Measurements from ENCODE around the gene ECT2L. TPM values are rescaled to one million over a fixed set of nuclear protein-coding genes. Genes with fewer than 3 reads are reported as not detected.
A peak's percentile ranks its signal among the peaks of the same experiment; 100 is the strongest.

Gene ECT2L
- total and polyA plus RNA-seq, 2 experiments from 2014 or later, result 0.03 to 0.15 TPM

DNA sequence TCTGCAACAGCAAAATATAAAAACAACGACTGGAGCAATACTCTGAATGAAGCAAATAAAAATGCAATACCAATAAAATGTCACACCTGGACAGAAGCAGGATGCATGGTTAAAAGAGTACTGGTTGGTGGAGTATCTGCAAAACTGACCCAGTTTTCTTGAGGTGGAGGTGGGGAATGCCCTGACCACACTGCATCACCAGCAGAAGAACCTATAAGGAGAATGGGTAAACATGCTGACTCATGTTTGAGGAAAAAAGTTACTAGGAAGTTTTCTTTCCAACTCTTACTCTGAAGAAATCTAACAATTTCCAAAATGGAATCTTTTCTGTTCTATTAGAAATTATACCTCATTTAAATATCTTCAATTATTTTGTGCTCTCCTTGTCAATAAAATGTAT is 148.5 kb downstream of the ECT2L start:
- TF ChIP-seq, protein P1, sequence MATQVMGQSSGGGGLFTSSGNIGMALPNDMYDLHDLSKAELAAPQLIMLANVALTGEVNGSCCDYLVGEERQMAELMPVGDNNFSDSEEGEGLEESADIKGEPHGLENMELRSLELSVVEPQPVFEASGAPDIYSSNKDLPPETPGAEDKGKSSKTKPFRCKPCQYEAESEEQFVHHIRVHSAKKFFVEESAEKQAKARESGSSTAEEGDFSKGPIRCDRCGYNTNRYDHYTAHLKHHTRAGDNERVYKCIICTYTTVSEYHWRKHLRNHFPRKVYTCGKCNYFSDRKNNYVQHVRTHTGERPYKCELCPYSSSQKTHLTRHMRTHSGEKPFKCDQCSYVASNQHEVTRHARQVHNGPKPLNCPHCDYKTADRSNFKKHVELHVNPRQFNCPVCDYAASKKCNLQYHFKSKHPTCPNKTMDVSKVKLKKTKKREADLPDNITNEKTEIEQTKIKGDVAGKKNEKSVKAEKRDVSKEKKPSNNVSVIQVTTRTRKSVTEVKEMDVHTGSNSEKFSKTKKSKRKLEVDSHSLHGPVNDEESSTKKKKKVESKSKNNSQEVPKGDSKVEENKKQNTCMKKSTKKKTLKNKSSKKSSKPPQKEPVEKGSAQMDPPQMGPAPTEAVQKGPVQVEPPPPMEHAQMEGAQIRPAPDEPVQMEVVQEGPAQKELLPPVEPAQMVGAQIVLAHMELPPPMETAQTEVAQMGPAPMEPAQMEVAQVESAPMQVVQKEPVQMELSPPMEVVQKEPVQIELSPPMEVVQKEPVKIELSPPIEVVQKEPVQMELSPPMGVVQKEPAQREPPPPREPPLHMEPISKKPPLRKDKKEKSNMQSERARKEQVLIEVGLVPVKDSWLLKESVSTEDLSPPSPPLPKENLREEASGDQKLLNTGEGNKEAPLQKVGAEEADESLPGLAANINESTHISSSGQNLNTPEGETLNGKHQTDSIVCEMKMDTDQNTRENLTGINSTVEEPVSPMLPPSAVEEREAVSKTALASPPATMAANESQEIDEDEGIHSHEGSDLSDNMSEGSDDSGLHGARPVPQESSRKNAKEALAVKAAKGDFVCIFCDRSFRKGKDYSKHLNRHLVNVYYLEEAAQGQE (IDR thresholded peaks at IDR 0.05; ENCODE audit: unreplicated experiment), result no peak
- no peak for TF ChIP-seq CREB1 (CRISPR knock-in tag; IDR thresholded peaks at IDR 0.05; ENCODE audit: low read depth)
- TF ChIP-seq STAT1 (IDR thresholded peaks at IDR 0.05; ENCODE audit: unreplicated experiment), result no peak
- no peak for TF ChIP-seq NANOG (IDR thresholded peaks at IDR 0.05; ENCODE audit: borderline replicate concordance)
- TF ChIP-seq ZNF331 (CRISPR knock-in tag; IDR thresholded peaks at IDR 0.05; ENCODE audit: low read depth), result no peak
- no peak overlapping the region for H3K27ac ChIP-seq (ENCODE audit: low read depth)
- peaks cover 27% of the 10 kb centered on the region for H3K4me1 Mint-ChIP-seq
- no peak overlapping the region for H3K4me3 Mint-ChIP-seq
- no peaks in the 10 kb centered on the region; the same call in none of the 2 replicates for H4K20me1 ChIP-seq (replicated peaks; ENCODE audit: insufficient read depth)
- H3K9me2 ChIP-seq (ENCODE audit: insufficient read depth), result no peaks in the 10 kb centered on the region
- H3K36me3 Mint-ChIP-seq (ENCODE audit: low read depth), result peaks cover 35% of the 10 kb centered on the region; the same call in 2 of the 3 replicates
- H3F3A ChIP-seq (replicated peaks; ENCODE audit: low read depth), result no peaks in the 10 kb centered on the region
- no peak for DNase-seq (ENCODE audit: low spot score)
- H3K27me3 Mint-ChIP-seq (ENCODE audit: insufficient read depth, low read depth, poor library complexity), result no peaks in the 10 kb centered on the region
- H3K36me3 ChIP-seq (ENCODE audit: insufficient read depth), result peaks cover 10% of the 10 kb centered on the region; the same call in 1 of the 2 replicates
- no peaks in the 10 kb centered on the region for H3K27me3 ChIP-seq (ENCODE audit: insufficient read depth)
- peaks cover 27% of the 10 kb centered on the region for H3K79me2 ChIP-seq (replicated peaks; ENCODE audit: insufficient read depth)
- H3K9me3 Mint-ChIP-seq, result no peaks in the 10 kb centered on the region
- no peak overlapping the region for H3K4me3 ChIP-seq
- H3K27ac Mint-ChIP-seq, result peak overlapping the region; percentile 84
- H3K4me2 ChIP-seq, result no peak overlapping the region
- no peak; the same call in 2 of the 3 replicates for ATAC-seq
- H2AFZ ChIP-seq, result no peak overlapping the region
- H3K4me1 ChIP-seq (ENCODE audit: insufficient read depth), result peaks cover 19% of the 10 kb centered on the region

DNA sequence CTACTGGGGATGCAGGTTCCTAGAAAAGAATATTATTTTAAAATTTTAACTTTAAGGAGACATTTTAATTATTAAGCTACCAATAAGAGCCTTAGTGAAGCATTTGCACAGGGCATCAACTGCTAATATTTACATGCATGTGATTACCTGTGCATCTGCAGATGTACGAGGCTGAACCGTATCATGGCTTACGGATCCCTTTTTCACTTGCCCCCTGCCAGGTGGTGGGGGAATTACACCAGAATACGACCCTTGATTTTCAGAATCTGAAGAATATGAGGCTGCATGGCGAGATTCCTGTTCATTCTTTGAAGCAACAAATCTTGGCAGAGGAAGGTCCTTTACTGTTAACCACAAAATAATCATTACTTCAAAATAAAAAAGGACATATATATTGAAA is 149.5 kb downstream of the ECT2L start:
- Histone ChIP-seq H3K27ac (ENCODE audit: low read depth) (no peak overlapping the region; the same call in 1 of the 2 replicates), H2AFZ (no peak overlapping the region), H3K4me3 (no peak overlapping the region), H3K4me1 (ENCODE audit: insufficient read depth) (peaks cover 22% of the 10 kb centered on the region), H3K4me2 (no peak overlapping the region), H3K9me2 (ENCODE audit: insufficient read depth) (no peaks in the 10 kb centered on the region), H4K20me1 (replicated peaks; ENCODE audit: insufficient read depth) (peaks cover 3% of the 10 kb centered on the region), H3K27me3 (ENCODE audit: insufficient read depth) (no peaks in the 10 kb centered on the region), H3K36me3 (ENCODE audit: insufficient read depth) (peaks cover 10% of the 10 kb centered on the region; the same call in 1 of the 2 replicates), H3K79me2 (replicated peaks; ENCODE audit: insufficient read depth) (peaks cover 37% of the 10 kb centered on the region), H3F3A (replicated peaks; ENCODE audit: low read depth) (no peaks in the 10 kb centered on the region)
- DNase-seq (ENCODE audit: low spot score) (peak; percentile 70), ATAC-seq (peak; percentile 64)
- Mint-ChIP-seq H3K27me3 (ENCODE audit: insufficient read depth, low read depth, poor library complexity) (peaks cover 1% of the 10 kb centered on the region), H3K27ac (peak overlapping the region; percentile 93), H3K36me3 (ENCODE audit: low read depth) (peaks cover 26% of the 10 kb centered on the region; the same call in 2 of the 3 replicates), H3K4me1 (peaks cover 31% of the 10 kb centered on the region), H3K4me3 (no peak overlapping the region), H3K9me3 (no peaks in the 10 kb centered on the region)
- TF ChIP-seq ZNF114 (CRISPR knock-in tag; IDR thresholded peaks at IDR 0.05), result no peak
- TF ChIP-seq, protein P2, sequence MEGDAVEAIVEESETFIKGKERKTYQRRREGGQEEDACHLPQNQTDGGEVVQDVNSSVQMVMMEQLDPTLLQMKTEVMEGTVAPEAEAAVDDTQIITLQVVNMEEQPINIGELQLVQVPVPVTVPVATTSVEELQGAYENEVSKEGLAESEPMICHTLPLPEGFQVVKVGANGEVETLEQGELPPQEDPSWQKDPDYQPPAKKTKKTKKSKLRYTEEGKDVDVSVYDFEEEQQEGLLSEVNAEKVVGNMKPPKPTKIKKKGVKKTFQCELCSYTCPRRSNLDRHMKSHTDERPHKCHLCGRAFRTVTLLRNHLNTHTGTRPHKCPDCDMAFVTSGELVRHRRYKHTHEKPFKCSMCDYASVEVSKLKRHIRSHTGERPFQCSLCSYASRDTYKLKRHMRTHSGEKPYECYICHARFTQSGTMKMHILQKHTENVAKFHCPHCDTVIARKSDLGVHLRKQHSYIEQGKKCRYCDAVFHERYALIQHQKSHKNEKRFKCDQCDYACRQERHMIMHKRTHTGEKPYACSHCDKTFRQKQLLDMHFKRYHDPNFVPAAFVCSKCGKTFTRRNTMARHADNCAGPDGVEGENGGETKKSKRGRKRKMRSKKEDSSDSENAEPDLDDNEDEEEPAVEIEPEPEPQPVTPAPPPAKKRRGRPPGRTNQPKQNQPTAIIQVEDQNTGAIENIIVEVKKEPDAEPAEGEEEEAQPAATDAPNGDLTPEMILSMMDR (conservative IDR thresholded peaks at IDR 0.05; ENCODE audit: low read depth in 2 of 2), result peak; percentile 47 to 51
- TF ChIP-seq STAT1 (IDR thresholded peaks at IDR 0.05; ENCODE audit: unreplicated experiment), result no peak
- TF ChIP-seq, protein P1 (IDR thresholded peaks at IDR 0.05; ENCODE audit: unreplicated experiment), result no peak
